Kidney epithelial cell (primary cell): ENCODE data around the gene MCM5. TPM values are rescaled to one million over a fixed set of nuclear protein-coding genes. Genes with fewer than 3 reads are reported as not detected.

Experiments used
- DNase-seq: peaks from one replicate; pipeline ENCODE4 v3.0.0-alpha.2; 2010; ENCODE audit warnings: low read depth
- H3K27me3 ChIP-seq: 2 replicates; pipeline ENCODE4 v1.6.0; 2011; ENCODE audit warnings: low read length; ENCODE audit not compliant: control insufficient read depth, insufficient read depth
- H3K36me3 ChIP-seq: 2 replicates; pipeline ENCODE4 v1.5.1; 2011; ENCODE audit warnings: low read length; ENCODE audit not compliant: control insufficient read depth, insufficient read depth
- H3K4me3 ChIP-seq: 2 replicates; pipeline ENCODE4 v1.5.1; 2011; ENCODE audit warnings: low read depth, mild to moderate bottlenecking, control low read depth, low read length
- CTCF ChIP-seq: IDR thresholded peaks from 2 replicates; pipeline ENCODE4 v1.5.1; 2011; ENCODE audit warnings: mild to moderate bottlenecking, moderate library complexity, low read length, control low read depth, inconsistent platforms; ENCODE audit not compliant: insufficient read depth, poor library complexity, severe bottlenecking
- total RNA-seq: library from RNA; depleted of rRNA; stranded (reverse); fragments of >200 nt; gene quantifications from 2 replicates; pipeline ENCODE4 v1.2.3, GENCODE V29; 2015

MCM5 gene
- total RNA-seq, 1 donor from 2014 or later, result 34.6 TPM

DNA sequence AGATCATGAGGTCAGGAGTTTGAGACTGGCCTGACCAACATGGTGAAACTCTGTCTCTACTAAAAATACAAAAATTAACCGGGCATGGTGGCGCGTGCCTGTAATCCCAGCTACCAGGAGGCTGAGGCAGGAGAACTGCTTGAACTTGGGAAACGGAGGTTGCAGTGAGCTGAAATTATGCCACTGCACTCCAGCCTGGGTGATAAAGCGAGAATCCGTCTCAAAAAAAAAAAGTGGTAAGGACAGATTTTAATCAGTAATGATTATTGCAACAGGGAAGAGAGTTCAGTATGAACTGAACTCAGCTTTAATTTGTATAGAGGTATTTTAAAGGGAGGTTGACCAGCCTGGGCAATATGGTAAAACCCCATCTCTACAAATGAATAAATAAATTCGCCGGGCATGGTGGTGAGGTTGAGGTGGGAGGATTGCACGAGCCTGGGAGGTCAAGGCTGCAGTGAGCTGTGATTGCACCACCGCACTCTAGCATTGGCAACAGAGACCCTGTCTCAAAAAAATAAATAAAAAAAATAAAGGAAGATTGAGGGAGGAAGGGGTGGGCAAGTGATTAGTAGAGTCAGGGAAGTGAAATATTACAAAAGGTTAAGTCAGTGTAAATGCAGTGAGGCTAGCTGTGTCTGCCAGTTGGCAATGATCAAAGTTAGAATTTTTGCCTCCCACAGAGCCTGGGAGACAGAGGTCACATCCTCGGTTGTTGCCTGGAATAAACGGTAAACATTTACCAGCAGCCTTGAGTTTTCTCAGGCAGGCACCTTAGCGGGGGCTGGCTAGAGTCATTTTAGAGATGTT is 2.6 kb upstream of the MCM5 start:
- TF ChIP-seq CTCF, result no peak
- H3K36me3 ChIP-seq, result no peaks in the 10 kb centered on the region
- H3K27me3 ChIP-seq, result no peaks in the 10 kb centered on the region
- H3K4me3 ChIP-seq, result no peak overlapping the region
- DNase-seq, result peak; percentile 48

GRCh38 chr22:35398591-35398973 is 1.4 kb upstream of the MCM5 start:
- TF ChIP-seq CTCF, result no peak
- H3K36me3 ChIP-seq, result no peaks in the 10 kb centered on the region
- H3K4me3 ChIP-seq, result no peak overlapping the region
- DNase-seq, result no peak
- H3K27me3 ChIP-seq, result no peaks in the 10 kb centered on the region

DNA sequence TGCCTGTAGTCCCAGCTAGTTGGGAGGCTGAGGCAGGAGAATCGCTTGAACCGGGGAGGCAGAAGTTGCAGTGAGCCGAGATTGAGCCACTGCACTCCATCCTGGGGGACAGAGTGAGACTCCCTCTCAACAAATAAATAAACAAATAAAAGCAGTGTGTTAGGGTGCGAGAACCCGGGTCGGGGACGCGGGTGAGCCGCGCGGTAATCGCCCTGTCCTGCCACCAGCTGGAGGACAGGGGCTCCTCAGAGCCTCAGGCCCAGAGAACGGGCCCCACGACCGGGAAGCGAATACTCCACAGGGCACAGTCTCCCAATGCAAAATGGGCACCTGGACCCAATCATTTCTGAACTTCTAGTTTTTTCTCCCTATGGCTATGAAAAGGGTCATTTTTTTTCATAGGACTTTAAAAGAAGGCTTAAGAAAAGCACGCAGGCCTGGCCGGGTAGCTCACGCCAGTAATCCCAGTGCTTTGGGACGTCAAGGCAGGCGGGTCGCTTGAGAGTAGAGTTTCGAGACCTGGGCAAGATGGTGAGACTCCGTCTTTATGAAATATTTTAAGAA is 744 bp upstream of the MCM5 start:
- H3K36me3 ChIP-seq, result no peaks in the 10 kb centered on the region
- H3K4me3 ChIP-seq, result peak overlapping the region; percentile 34
- TF ChIP-seq CTCF, result no peak
- no peaks in the 10 kb centered on the region for H3K27me3 ChIP-seq
- no peak for DNase-seq

DNA sequence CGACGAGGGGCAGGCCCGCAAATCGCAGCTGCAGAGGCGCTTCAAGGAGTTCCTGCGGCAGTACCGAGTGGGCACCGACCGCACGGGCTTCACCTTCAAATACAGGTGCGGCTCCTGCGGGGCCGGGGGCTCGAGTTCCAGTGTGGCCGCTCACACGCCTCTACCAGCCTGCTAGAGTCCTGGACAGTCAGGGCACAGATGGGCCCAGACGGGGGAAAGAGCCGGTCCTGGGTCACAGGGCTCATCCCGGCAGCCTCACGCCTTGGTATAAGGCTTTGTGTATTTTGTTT is 506 bp downstream of the MCM5 start:
- Histone ChIP-seq H3K4me3 (peak overlapping the region; percentile 94), H3K27me3 (no peaks in the 10 kb centered on the region), H3K36me3 (no peaks in the 10 kb centered on the region)
- no peak for TF ChIP-seq CTCF
- DNase-seq, result no peak

GRCh38 chr22:35401863-35402262 is 1.9 kb downstream of the MCM5 start:
- no peaks in the 10 kb centered on the region for H3K36me3 ChIP-seq
- no peak overlapping the region for H3K4me3 ChIP-seq
- DNase-seq, result no peak
- TF ChIP-seq CTCF, result no peak
- H3K27me3 ChIP-seq, result no peaks in the 10 kb centered on the region

DNA sequence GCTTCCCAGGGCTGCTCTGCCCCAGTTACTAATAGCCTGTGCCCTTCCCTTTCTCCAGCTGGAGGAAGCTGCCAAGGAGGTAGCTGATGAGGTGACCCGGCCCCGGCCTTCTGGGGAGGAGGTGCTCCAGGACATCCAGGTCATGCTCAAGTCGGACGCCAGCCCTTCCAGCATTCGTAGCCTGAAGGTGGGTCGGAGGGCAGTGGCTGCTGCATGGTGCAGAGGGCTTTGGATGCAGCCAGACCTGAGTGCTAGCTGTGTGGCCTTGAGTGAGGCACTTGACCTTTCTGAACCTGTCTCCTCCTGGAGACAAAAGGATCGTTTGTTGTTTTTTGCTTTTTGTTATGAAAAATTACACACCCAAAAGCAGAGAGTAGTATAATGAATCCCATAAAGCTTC is 3.4 kb downstream of the MCM5 start:
- Histone ChIP-seq H3K27me3 (no peaks in the 10 kb centered on the region), H3K36me3 (no peaks in the 10 kb centered on the region), H3K4me3 (no peak overlapping the region)
- no peak for TF ChIP-seq CTCF
- no peak for DNase-seq
